ENCODE results near the gene HSPB6.

HSPB6 gene

DNA sequence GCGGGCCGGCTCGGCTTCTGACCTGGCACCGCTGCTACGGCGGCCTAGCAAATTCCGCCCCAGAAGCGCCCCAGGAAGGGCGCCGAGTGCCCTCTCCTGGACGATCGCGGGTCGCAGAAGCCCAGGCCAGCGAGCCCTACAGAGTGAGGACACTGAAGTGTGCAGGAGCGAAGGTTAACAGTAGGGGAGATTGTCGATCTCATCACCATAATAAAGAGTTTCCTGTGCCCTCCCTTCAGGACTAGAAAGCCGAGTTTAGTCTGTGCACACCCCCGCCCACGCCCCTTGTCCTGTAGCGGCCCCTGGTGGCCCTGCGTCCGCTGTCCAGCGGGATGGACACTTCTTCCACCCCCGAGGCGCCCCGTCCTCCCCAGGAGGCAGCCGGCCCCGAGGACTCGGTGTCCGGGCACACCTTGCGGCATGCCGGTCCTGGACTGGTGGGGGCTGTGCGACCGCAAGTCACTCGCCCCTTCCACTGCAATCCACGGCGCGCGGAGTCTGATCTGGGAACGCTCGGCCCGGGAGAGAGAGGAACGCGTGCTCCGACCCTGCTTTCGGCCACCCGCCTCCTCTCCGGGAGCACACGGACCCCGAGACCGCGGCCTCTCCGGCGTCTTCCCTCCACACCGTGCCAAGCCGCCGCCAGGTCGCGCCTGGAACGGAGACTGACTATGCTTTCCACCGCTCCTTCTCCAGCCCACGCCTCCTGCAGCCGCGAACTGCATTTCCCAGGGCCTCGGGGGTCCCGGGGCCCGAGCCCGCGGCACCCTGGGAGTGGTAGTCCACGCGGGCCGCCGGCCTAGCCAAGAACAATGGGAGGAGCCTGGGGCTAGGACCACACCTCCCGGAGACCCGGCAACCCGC lies 39.8 kb downstream of the HSPB6 start:
- DNase-seq (ENCODE audit: low read depth, low spot score) = peak; percentile 92

DNA sequence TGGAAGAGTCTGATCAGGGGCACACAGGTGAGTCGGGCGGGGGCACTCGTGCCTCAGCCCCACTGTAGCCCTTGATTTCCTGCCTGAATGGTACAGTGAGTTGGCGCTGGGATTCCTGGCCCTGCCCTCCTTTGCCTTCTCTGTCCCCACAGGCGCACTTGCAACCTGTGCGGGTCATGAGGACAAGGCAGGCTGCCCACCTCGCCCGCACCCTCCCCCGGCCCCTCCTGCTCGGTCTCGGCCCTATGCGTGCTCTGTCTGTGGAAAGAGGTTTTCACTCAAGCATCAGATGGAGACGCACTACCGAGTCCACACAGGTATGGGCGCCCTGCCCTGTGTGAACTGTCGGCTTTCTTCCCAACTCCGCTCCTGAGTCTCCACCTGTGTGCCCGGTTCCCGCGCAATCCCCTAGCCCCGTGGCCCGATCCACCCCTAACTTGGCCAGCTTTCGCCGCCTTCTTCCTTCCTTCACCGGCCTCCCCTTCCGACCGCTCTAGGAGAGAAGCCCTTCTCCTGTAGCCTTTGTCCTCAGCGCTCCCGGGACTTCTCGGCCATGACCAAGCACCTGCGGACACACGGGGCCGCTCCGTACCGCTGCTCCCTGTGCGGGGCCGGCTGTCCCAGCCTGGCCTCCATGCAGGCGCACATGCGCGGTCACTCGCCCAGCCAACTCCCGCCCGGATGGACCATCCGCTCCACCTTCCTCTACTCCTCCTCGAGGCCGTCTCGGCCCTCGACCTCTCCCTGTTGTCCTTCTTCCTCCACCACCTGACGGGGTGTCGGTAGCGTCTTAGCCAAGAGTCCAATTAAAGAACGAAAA lies 40.6 kb downstream of the HSPB6 start:
- peak; percentile 77 for DNase-seq (ENCODE audit: low read depth, low spot score)

DNA sequence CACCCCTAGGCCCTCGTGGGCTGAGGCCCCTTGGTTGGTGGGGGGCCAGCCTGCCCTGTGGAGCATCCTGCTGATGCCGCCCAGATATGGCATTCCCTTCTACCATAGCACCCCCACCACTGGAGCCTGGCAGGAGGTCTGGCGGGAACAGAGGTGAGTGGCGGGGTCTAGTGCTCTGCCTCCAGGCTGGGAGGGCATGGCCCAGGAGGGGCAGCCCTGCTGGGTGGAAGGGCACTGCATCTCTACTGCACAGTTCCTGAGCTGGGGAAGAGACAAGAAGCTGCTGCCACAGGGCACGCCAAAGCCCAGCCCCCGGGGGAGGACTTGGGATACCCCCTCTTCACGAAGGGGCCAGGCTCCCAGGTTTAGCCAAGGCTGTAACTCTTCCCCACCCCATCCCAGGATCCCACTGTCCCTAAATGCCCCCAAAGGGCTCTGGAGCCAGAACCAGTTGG lies 41.4 kb downstream of the HSPB6 start:
- no peak for DNase-seq (ENCODE audit: low read depth, low spot score)

DNA sequence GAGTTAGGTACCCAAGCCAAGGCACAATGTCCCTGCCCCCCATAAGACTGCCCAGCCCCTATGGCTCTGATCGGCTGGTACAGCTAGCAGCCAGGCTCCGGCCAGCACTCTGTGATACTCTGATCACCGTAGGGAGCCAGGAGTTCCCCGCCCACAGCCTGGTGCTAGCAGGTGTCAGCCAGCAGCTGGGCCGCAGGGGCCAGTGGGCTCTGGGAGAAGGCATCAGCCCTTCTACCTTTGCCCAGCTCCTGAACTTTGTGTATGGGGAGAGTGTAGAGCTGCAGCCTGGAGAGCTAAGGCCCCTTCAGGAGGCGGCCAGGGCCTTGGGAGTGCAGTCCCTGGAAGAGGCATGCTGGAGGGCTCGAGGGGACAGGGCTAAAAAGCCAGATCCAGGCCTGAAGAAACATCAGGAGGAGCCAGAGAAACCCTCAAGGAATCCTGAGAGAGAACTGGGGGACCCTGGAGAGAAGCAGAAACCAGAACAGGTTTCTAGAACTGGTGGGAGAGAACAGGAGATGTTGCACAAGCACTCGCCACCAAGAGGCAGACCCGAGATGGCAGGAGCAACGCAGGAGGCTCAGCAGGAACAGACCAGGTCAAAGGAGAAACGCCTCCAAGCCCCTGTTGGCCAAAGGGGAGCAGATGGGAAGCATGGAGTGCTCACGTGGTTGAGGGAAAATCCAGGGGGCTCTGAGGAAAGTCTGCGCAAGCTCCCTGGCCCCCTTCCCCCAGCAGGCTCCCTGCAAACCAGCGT lies 42.1 kb downstream of the HSPB6 start:
- no peak for DNase-seq (ENCODE audit: low read depth, low spot score)

DNA sequence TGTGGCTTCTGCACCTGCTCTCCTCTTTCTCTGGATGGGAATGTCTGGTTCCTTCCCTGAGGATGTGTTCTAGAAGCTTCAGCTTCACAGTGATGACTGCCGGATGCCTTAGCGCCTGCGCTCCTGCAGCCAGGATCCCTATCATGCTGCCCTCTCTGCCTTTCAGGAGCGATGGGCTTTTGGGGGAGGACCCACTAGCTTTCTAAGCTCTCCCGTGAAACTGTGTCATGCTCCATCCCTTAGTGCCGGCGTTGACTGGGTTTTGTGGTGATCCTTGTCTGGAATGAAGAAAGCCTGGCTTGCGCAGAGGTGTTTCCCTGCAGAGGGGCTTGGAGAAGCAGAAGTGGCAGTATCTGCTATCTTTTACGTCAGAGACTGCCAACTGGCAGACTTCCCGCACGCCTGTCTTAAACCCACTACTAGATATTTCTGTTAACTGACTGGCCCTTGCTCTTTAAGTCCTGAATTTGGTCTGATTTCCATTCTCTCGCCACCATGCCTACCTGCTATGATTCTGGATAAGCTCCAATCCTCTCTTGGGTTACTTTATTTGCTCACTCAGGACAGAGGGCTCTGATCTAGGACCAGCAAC lies 42.8 kb downstream of the HSPB6 start:
- DNase-seq (ENCODE audit: low read depth, low spot score) = no peak

DNA sequence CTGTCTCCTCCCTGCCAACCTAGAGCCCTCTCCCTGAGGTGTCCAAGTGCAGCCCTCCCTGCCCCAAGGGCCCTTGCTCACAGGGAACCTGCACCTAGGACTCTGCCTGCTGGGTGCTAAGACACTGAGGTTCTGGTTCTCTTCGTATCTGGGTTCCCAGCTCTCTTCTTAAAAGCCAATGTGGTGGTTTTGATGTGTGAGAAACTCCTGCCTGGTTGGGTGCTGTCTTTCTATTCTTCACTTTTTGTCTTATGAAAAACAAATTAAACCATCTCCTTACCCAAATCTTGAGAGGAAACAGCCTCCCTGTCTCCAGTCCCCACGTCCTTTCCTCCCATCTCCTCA lies 43.4 kb downstream of the HSPB6 start:
- DNase-seq (ENCODE audit: low read depth, low spot score) = no peak

DNA sequence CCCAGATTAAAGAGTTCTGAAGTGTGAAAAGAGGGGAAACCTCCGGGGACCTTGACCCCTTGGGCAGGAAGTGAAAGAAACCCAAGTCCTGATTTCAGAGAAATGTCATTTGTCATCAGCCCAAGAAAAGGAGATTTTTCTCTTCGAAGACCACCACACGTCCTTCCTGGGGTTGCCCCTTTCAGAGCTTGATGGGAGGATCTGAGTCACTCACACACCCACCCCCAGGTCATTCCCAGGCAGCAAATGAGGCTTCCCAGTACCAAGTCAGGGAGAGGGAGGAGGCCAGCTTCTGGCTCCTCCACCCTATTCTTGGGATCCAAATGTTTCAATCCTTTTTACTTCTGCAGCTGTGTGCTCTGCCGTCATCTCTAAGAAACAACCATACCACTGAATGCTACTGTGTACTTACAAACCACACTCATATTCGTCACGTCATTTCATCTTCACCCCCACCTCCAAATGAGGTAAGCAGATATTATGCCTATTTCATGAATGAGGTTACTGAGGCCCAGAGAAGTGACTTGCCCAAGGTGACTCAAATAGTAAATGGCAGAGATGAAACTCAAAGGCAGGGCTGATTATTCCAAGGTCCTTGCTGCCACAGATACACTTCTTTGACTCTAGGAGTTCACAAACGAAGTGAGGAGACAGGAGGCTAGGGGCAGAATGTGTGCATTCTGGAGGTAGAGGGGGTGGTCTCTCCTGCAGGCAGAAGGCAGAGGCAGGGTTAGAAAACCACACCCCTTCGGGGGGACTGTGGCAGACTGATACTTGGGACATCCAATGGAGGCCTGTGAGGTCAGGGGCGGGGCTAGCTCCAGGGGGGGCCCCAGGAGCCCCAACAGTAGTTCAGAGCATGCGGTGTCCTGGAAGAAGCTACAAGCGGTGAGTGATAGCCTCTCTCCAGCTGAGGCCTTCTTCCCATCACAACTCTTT lies 44.0 kb downstream of the HSPB6 start:
- no peak for DNase-seq (ENCODE audit: low read depth, low spot score)

DNA sequence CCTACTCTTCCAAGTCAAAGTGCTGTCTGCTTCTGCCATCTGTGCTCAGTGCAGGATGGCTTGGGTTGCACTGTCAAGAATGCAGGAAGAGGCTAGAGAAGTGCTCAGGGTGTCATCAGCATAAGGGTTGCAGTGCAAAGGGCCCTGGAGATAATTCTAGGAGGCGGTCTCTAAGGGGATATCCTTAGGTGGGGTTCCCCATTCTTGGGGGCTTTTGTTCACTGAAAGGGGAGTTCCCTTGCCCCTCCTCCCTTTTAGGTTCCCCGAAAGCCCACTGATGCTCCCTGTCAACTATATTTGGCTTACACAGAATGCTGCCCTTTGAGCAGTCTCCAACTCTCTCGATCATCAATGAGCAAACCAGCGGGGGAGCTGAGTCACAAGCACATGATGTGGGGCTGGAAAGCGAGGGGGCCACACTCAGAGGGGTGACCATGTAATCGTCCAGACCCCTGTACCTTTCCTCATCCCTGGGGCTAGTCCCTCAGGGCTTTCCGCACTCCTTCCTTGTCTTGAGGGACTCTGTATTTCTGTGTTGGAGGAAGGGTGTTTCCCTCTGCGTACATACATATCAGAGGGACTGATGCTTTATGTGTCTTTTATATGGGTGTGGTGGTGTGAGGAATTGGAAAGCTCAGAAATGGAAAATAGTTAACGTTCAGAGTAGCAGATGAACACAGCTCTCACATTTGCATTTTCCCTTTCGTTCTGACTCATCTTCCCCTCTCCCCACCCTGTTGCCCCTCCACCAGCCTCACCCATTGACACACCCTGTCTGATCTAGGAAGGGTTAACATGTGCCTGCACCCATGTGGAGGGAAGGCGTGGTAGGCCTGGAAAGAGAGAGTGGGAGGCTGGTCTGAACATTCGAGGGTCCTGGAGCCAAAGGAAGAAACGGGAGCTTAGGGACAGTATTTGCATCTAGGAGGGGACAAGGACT lies 45.8 kb downstream of the HSPB6 start:
- no peak for DNase-seq (ENCODE audit: low read depth, low spot score)

DNA sequence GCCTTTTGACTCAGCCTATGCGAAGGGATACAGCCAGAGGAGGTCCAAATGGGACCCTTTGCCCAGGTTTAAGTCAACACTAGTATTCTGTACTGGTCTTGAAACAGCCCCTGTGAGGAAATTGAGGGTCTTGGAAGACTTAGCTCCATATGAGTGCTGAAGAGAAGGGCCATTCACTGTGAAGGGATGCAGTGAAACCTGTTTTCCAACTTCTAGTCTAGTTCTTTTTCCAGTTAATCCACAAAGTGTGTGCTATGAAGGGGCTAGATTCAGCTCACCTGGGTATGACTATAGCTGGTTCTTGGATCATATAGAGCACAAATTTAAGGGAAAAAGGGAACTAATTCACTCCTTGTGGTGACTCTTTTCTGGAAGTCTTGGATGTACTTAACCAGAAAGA lies 48.4 kb downstream of the HSPB6 start:
- no peak for DNase-seq (ENCODE audit: low read depth, low spot score)

Measured in astrocyte of the hippocampus (primary cell).